ENCODE data around the gene LYPD6. TPM values are rescaled to one million over a fixed set of nuclear protein-coding genes. Genes with fewer than 3 reads are reported as not detected.

LYPD6 gene
- total RNA-seq, 1 donor = under 0.01 TPM

DNA sequence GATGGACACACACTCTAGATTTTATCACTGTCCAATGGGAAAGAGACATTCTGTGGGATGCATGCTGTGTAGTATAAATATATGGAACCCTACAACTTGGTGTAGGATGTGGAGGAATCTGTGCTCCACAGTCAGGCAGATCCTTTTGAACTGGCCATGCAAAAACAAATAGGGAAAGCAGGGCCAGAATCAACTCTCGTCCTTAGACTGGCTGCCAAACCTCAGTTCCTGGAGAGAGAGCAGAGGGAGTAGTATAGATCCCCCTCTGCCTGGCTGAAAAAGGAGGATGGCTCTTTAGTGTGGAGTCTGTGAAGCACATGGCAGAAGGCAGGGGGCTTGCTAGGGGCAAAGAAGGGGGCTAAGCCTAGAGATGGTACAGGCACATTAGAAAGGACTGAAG, 84.7 kb downstream of the LYPD6 start:
- Histone ChIP-seq H3K9me3 (ENCODE audit: low read depth, low read length) (no peaks in the 10 kb centered on the region), H3K4me1 (ENCODE audit: insufficient read depth, low read length) (no peaks in the 10 kb centered on the region), H3K27me3 (ENCODE audit: insufficient read depth, low read length) (no peaks in the 10 kb centered on the region), H4K20me1 (ENCODE audit: insufficient read depth, low read length) (no peaks in the 10 kb centered on the region), H3K27ac (ENCODE audit: low read depth, low read length) (no peak overlapping the region), H3K4me3 (ENCODE audit: insufficient read depth, low read length) (no peak overlapping the region), H3K36me3 (ENCODE audit: insufficient read depth, low read length) (no peaks in the 10 kb centered on the region), H2AFZ (ENCODE audit: low read length) (no peak overlapping the region), H3K79me2 (ENCODE audit: insufficient read depth, low read length) (no peaks in the 10 kb centered on the region), H3K4me2 (ENCODE audit: insufficient read depth, low read length) (no peak overlapping the region)
- no peak for DNase-seq (ENCODE audit: insufficient read length, low spot score, missing footprints)
- TF ChIP-seq CTCF (IDR thresholded peaks at IDR 0.05; ENCODE audit: extremely low read depth, low read depth, low read length) = no peak

- H4K20me1 ChIP-seq (ENCODE audit: insufficient read depth, low read length) = no peaks in the 10 kb centered on the region
- no peaks in the 10 kb centered on the region for H3K27me3 ChIP-seq (ENCODE audit: insufficient read depth, low read length)
- H3K9me3 ChIP-seq (ENCODE audit: low read depth, low read length) = no peaks in the 10 kb centered on the region
These were observed 87.7 kb downstream of the LYPD6 start for GRCh38 chr2:149418065-149418464.

DNA sequence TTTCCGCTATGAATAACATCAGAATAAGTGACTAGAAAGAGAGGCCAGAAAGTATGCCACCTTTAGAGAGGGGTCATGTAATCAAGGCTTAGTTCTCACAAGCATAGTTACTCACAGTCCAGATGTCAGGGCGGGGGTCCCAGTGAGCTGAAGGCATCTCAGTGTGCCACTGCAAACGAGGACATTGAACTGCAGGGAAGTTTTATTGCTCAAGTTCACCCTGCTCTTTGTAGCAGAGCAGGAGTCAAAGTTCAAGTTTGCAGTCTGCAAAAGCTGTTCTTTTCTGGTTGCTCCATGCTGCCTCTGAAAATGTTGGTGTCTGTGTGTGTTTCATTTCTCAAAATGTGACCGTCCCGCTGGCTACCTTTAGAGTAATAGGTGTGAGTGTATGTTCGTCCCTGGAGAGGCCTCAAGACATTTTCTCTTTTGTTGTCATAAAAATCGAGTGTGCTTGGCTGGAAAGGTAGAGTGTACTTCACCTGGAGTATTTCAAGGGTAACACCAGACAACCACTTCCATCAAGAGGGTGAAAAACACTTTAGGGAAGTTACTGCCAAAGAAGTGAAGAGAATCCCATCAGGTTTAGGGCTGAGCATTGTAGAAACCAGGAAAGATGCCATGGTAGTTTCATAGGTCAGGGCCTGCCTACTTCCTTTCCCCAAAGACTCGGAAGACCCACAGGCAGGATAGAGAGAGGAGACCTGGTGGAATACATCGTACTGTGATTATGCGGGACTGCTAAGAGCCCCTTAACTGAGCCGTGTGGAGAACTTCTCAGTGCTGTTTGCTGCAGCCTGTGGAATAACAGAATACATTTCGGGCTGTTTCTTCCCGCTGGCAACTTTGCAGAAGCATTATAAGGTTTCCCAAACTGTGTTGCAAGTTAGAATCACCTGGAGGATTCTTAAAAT, 89.9 kb downstream of the LYPD6 start:
- H3K4me1 ChIP-seq (ENCODE audit: insufficient read depth, low read length) = peaks cover 4% of the 10 kb centered on the region
- H4K20me1 ChIP-seq (ENCODE audit: insufficient read depth, low read length) = no peaks in the 10 kb centered on the region
- no peak overlapping the region for H3K4me3 ChIP-seq (ENCODE audit: insufficient read depth, low read length)
- no peak for DNase-seq (ENCODE audit: insufficient read length, low spot score, missing footprints)
- no peaks in the 10 kb centered on the region for H3K9me3 ChIP-seq (ENCODE audit: low read depth, low read length)
- TF ChIP-seq CTCF (IDR thresholded peaks at IDR 0.05; ENCODE audit: extremely low read depth, low read depth, low read length) = no peak
- no peaks in the 10 kb centered on the region for H3K27me3 ChIP-seq (ENCODE audit: insufficient read depth, low read length)
- H3K27ac ChIP-seq (ENCODE audit: low read depth, low read length) = no peak overlapping the region
- H2AFZ ChIP-seq (ENCODE audit: low read length) = no peak overlapping the region
- no peaks in the 10 kb centered on the region for H3K36me3 ChIP-seq (ENCODE audit: insufficient read depth, low read length)
- no peak overlapping the region for H3K4me2 ChIP-seq (ENCODE audit: insufficient read depth, low read length)
- H3K79me2 ChIP-seq (ENCODE audit: insufficient read depth, low read length) = no peaks in the 10 kb centered on the region

More at GRCh38 chr2:149418065-149418464, 87.7 kb downstream of the LYPD6 start:
- Histone ChIP-seq H3K36me3 (ENCODE audit: insufficient read depth, low read length) (no peaks in the 10 kb centered on the region), H2AFZ (ENCODE audit: low read length) (no peak overlapping the region), H3K79me2 (ENCODE audit: insufficient read depth, low read length) (no peaks in the 10 kb centered on the region), H3K4me3 (ENCODE audit: insufficient read depth, low read length) (no peak overlapping the region), H3K27ac (ENCODE audit: low read depth, low read length) (no peak overlapping the region), H3K4me1 (ENCODE audit: insufficient read depth, low read length) (peaks cover 4% of the 10 kb centered on the region), H3K4me2 (ENCODE audit: insufficient read depth, low read length) (no peak overlapping the region)
- no peak for DNase-seq (ENCODE audit: insufficient read length, low spot score, missing footprints)
- no peak for TF ChIP-seq CTCF (IDR thresholded peaks at IDR 0.05; ENCODE audit: extremely low read depth, low read depth, low read length)

- no peak overlapping the region for H3K4me3 ChIP-seq (ENCODE audit: insufficient read depth, low read length)
- H3K9me3 ChIP-seq (ENCODE audit: low read depth, low read length) = no peaks in the 10 kb centered on the region
- H3K79me2 ChIP-seq (ENCODE audit: insufficient read depth, low read length) = no peaks in the 10 kb centered on the region
- no peak overlapping the region for H3K4me2 ChIP-seq (ENCODE audit: insufficient read depth, low read length)
- H3K27ac ChIP-seq (ENCODE audit: low read depth, low read length) = no peak overlapping the region
- no peak overlapping the region for H2AFZ ChIP-seq (ENCODE audit: low read length)
- peaks cover 4% of the 10 kb centered on the region for H3K4me1 ChIP-seq (ENCODE audit: insufficient read depth, low read length)
- H4K20me1 ChIP-seq (ENCODE audit: insufficient read depth, low read length) = no peaks in the 10 kb centered on the region
- no peak for TF ChIP-seq CTCF (IDR thresholded peaks at IDR 0.05; ENCODE audit: extremely low read depth, low read depth, low read length)
- no peaks in the 10 kb centered on the region for H3K27me3 ChIP-seq (ENCODE audit: insufficient read depth, low read length)
- no peak for DNase-seq (ENCODE audit: insufficient read length, low spot score, missing footprints)
- H3K36me3 ChIP-seq (ENCODE audit: insufficient read depth, low read length) = no peaks in the 10 kb centered on the region
These were observed 91.4 kb downstream of the LYPD6 start for GRCh38 chr2:149421791-149422190.
